Breast epithelium (tissue), 4 donors: ENCODE measurements around the gene STEAP4. TPM values are rescaled to one million over a fixed set of nuclear protein-coding genes. Genes with fewer than 3 reads are reported as not detected.

Experiments used
- DNase-seq, 2 donors: peaks; one replicate each; pipeline ENCODE4 v3.0.0-alpha.2; 2019; ENCODE audit warnings: low spot score in 2 of 2
- H3K27ac ChIP-seq, 2 donors: fragments of 200-600 bp; sonication (generic) in 1 of 2; one replicate each; pipeline ENCODE4 v1.5.1; 2016 to 2019; ENCODE audit warnings: mild to moderate bottlenecking in 1 of 2
- H3K27me3 ChIP-seq, 2 donors: fragments of 200-600 bp; sonication (generic) in 1 of 2; one replicate each; pipeline versions ENCODE4 v1.5.1 to v1.6.0; 2017 to 2019; ENCODE audit warnings: control low read depth in 1 of 2, mild to moderate bottlenecking in 1 of 2
- H3K36me3 ChIP-seq: fragments of 200-600 bp; one replicate; pipeline ENCODE4 v1.5.1; 2019
- H3K4me1 ChIP-seq, 2 donors: fragments of 200-600 bp; sonication (generic); one replicate each; pipeline ENCODE4 v1.5.1; 2016 to 2019; ENCODE audit warnings: control low read depth in 1 of 2
- H3K4me3 ChIP-seq, 3 donors: fragments of 200-600 bp; sonication (generic); 1 replicate in 2 of 3; 2 replicates in 1 of 3; pipeline ENCODE4 v1.5.1; 2016 to 2019; ENCODE audit warnings: mild to moderate bottlenecking in 3 of 3, moderate library complexity in 2 of 3
- H3K9me3 ChIP-seq, 2 donors: fragments of 200-600 bp; sonication (generic) in 1 of 2; one replicate each; pipeline ENCODE4 v1.5.1; 2016 to 2019; ENCODE audit warnings: control low read depth in 1 of 2
- CTCF ChIP-seq, 3 donors: fragments of 450-650 bp; IDR thresholded peaks; one replicate each; pipeline ENCODE4 v1.5.1; 2016 to 2017; ENCODE audit warnings: antibody characterized with exemption in 3 of 3, mild to moderate bottlenecking in 3 of 3, moderate library complexity in 3 of 3
- POLR2A ChIP-seq: fragments of 450-650 bp; IDR thresholded peaks from one replicate; pipeline ENCODE4 v1.6.1; 2016; ENCODE audit warnings: antibody characterized with exemption, mild to moderate bottlenecking, moderate library complexity
- POLR2AphosphoS5 ChIP-seq, 3 donors: sonication (generic); formaldehyde crosslinking; IDR thresholded peaks; one replicate each; pipeline ENCODE4 v1.6.1; 2017; ENCODE audit warnings: antibody characterized with exemption in 3 of 3
- intact Hi-C: fragments of 100-400 bp; cut with DNase I; formaldehyde crosslinking; loops from one replicate; pipeline ENCODE4 v1.15.1; 2023; ENCODE audit warnings: low total_unique reads
- total RNA-seq, 3 donors: library from RNA; depleted of rRNA; stranded (reverse); fragments of >200 nt; gene quantifications; one replicate each; pipeline ENCODE4 v1.1.0, GENCODE V29; 2016

The STEAP4 gene
- total RNA-seq, 3 donors from 2014 or later, result 49.3 to 165 (median 73.1) TPM

DNA sequence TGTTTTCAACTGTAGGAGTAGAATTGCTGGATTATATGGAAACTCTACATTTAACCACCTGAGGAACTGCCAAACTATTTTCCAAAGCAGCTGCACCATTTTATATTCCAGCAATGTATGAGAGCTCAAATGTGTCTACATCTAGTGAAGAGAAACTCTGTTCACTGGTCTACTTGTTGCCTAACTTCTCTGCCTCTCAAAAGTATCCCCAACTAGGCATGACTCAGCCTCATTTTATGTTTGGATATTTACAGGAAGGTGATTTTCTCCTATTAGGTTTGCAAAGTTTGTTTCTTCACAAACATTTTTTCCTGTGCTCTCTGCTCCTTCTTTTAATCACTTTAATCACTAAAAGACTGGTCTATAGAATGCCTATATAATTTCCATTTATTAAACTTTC lies 49.8 kb downstream of the STEAP4 start:
- Histone ChIP-seq H3K27ac (no peak overlapping the region), H3K36me3 (no peaks in the 10 kb centered on the region), H3K27me3 (no peaks in the 10 kb centered on the region), H3K9me3 (peaks cover 26 to 28% of the 10 kb centered on the region in 2 donors), H3K4me3 (no peak overlapping the region), H3K4me1 (no peaks in the 10 kb centered on the region)
- intact Hi-C loops, result loop anchor here (5.0 kb wide), 1 partner anchor 765 kb away; no protein-coding TSS in a partner anchor
- no peak for TF ChIP-seq POLR2A
- TF ChIP-seq CTCF (IDR thresholded peaks at IDR 0.05), result no peak
- TF ChIP-seq POLR2AphosphoS5 (IDR thresholded peaks at IDR 0.05), result no peak
- DNase-seq, result no peak

DNA sequence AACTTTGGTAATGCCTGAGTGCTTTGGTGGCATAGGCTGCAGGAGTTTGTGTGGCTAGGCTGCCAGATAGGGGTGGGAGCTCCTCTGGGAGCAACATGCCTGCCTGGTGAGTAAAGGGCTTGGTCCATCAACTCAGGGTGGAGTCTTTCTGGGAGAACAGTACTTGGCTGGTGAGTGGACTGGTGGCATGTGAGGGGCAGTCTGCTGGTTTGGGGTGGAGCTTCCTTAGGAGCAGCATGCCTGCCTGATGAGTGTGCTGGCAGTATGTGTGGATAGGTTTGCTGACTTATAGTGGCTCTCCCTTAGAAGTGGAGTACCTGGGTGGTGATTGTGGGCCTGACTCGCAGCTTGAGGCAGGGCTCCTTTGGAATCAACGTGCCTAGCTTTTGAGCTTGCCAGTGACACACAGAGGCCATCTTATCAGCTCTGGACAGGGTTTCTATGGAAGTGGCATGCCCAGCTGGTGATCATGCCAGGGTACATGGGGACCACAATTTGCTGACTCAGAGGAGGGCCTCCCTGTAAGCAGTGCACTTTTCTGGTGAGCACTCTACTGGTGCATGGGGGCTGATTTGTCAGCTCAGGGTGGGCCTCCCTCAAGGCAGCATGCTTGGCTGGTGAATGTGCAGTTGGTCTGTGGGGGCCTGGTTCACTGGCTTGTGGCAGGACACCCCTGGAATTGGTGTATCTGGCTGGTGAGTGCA lies 51.8 kb downstream of the STEAP4 start:
- H3K27ac ChIP-seq, result no peak overlapping the region
- H3K36me3 ChIP-seq, result no peaks in the 10 kb centered on the region
- H3K27me3 ChIP-seq, result no peaks in the 10 kb centered on the region
- peaks cover 26 to 28% of the 10 kb centered on the region in 2 donors for H3K9me3 ChIP-seq
- no peak for DNase-seq
- no peak for TF ChIP-seq POLR2AphosphoS5 (IDR thresholded peaks at IDR 0.05)
- no peak for TF ChIP-seq POLR2A
- no peak for TF ChIP-seq CTCF (IDR thresholded peaks at IDR 0.05)
- no peak overlapping the region for H3K4me3 ChIP-seq
- H3K4me1 ChIP-seq, result no peaks in the 10 kb centered on the region
- intact Hi-C loops, result loop anchor here (5.0 kb wide), 1 partner anchor 767 kb away; no protein-coding TSS in a partner anchor

DNA sequence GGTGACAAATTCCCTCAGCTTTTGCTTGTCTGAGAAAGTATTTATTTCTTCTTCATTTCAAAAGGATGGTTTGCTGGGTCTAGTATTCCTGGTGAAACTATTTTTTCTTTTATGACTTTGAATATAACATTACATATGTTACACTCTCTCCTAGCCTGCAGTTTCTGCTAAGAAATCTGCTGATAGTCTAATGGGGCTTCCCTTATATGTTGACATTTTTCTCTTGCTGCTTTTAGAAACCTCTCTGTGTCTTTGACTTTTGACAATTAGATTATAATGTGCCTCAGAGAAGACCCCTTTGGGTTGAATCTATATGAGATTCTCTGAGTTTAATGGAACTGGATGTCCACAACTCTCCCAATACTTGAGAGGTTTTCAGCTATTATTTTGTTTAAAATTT lies 53.1 kb downstream of the STEAP4 start:
- no peak for DNase-seq

GRCh38 chr7:88244258-88244657 lies 62.4 kb downstream of the STEAP4 start:
- no peak for TF ChIP-seq CTCF (IDR thresholded peaks at IDR 0.05)
- TF ChIP-seq POLR2AphosphoS5 (IDR thresholded peaks at IDR 0.05), result no peak
- no peak for TF ChIP-seq POLR2A
- intact Hi-C loops, result no loop called here

More for the DNA sequence above, 53.1 kb downstream of the STEAP4 start:
- intact Hi-C loops, result no loop called here
- H3K9me3 ChIP-seq, result peaks cover 26 to 28% of the 10 kb centered on the region in 2 donors
- no peaks in the 10 kb centered on the region for H3K36me3 ChIP-seq
- no peaks in the 10 kb centered on the region for H3K4me1 ChIP-seq
- TF ChIP-seq POLR2A (no peak), CTCF (IDR thresholded peaks at IDR 0.05) (no peak), POLR2AphosphoS5 (IDR thresholded peaks at IDR 0.05) (no peak)
- no peak overlapping the region for H3K27ac ChIP-seq
- no peak overlapping the region for H3K4me3 ChIP-seq
- H3K27me3 ChIP-seq, result no peaks in the 10 kb centered on the region

GRCh38 chr7:88243345-88243909 lies 63.3 kb downstream of the STEAP4 start:
- TF ChIP-seq POLR2A (no peak), CTCF (IDR thresholded peaks at IDR 0.05) (peak; percentile 91 to 94 (median 92))
- no peak for DNase-seq
- intact Hi-C loops, result no loop called here
- peak overlapping the region in 1 of 2 donors; percentile 6 for H3K27ac ChIP-seq
- no peaks in the 10 kb centered on the region for H3K27me3 ChIP-seq
- H3K4me1 ChIP-seq, result no peaks in the 10 kb centered on the region
- no peak overlapping the region for H3K4me3 ChIP-seq
- H3K9me3 ChIP-seq, result peaks cover 0 to 5% of the 10 kb centered on the region in 2 donors
- H3K36me3 ChIP-seq, result no peaks in the 10 kb centered on the region

More at GRCh38 chr7:88244258-88244657, 62.4 kb downstream of the STEAP4 start:
- no peaks in the 10 kb centered on the region for H3K27me3 ChIP-seq
- H3K4me3 ChIP-seq, result no peak overlapping the region
- H3K4me1 ChIP-seq, result no peaks in the 10 kb centered on the region
- no peaks in the 10 kb centered on the region for H3K36me3 ChIP-seq
- H3K9me3 ChIP-seq, result peaks cover 0 to 5% of the 10 kb centered on the region in 2 donors
- no peak overlapping the region for H3K27ac ChIP-seq
- no peak for DNase-seq
